Measurements from ENCODE around the gene NSRP1.

Gene NSRP1

GRCh38 chr17:30161601-30162000 lies 45.0 kb downstream of the NSRP1 start:
- H3K36me3 ChIP-seq (ENCODE audit: low read depth) = peaks cover 76% of the 10 kb centered on the region
- no peaks in the 10 kb centered on the region for H3K27me3 ChIP-seq (ENCODE audit: insufficient read depth, poor library complexity, severe bottlenecking)
- ATAC-seq (ENCODE audit: low read depth) (no peak), DNase-seq (ENCODE audit: low spot score) (no peak)
- no peak for TF ChIP-seq CTCF (IDR thresholded peaks at IDR 0.05; ENCODE audit: poor library complexity, severe bottlenecking)
- peaks cover 4% of the 10 kb centered on the region for H3K9me3 ChIP-seq (ENCODE audit: severe bottlenecking)
- no peaks in the 10 kb centered on the region for H3K4me1 ChIP-seq (ENCODE audit: insufficient read depth, poor library complexity, severe bottlenecking)
- no peak overlapping the region for H3K4me3 ChIP-seq (ENCODE audit: severe bottlenecking)
- no peak overlapping the region for H3K27ac ChIP-seq (ENCODE audit: poor library complexity, severe bottlenecking)

GRCh38 chr17:30164531-30164930 lies 47.9 kb downstream of the NSRP1 start:
- Histone ChIP-seq H3K4me3 (ENCODE audit: severe bottlenecking) (no peak overlapping the region), H3K36me3 (ENCODE audit: low read depth) (peaks cover 63% of the 10 kb centered on the region), H3K4me1 (ENCODE audit: insufficient read depth, poor library complexity, severe bottlenecking) (peaks cover 7% of the 10 kb centered on the region), H3K27me3 (ENCODE audit: insufficient read depth, poor library complexity, severe bottlenecking) (no peaks in the 10 kb centered on the region), H3K9me3 (ENCODE audit: severe bottlenecking) (no peaks in the 10 kb centered on the region), H3K27ac (ENCODE audit: poor library complexity, severe bottlenecking) (no peak overlapping the region)
- DNase-seq (ENCODE audit: low spot score) = no peak
- no peak for ATAC-seq (ENCODE audit: low read depth)
- no peak for TF ChIP-seq CTCF (IDR thresholded peaks at IDR 0.05; ENCODE audit: poor library complexity, severe bottlenecking)

DNA sequence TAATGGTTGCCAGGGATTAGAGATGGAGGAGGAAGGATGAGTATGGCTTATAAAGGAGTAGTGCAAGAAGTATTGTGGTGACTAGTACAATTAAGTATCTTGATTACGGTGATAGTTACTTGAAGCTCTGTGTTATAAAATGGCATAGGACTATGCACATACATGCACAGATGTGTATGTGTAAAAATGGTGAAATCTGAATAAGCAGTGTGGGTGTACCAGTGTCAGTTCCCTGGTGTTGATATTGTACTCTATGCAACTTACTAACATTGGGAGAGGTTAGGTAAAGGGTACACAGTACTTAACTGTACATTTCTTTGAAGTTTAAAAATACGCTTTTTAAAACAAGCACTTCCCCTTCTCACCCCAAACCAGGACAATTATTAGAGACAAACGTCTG lies 48.5 kb downstream of the NSRP1 start:
- no peak overlapping the region for H3K4me3 ChIP-seq (ENCODE audit: severe bottlenecking)
- H3K36me3 ChIP-seq (ENCODE audit: low read depth) = peaks cover 57% of the 10 kb centered on the region
- no peak for DNase-seq (ENCODE audit: low spot score)
- ATAC-seq (ENCODE audit: low read depth) = no peak
- no peaks in the 10 kb centered on the region for H3K9me3 ChIP-seq (ENCODE audit: severe bottlenecking)
- H3K27me3 ChIP-seq (ENCODE audit: insufficient read depth, poor library complexity, severe bottlenecking) = no peaks in the 10 kb centered on the region
- TF ChIP-seq CTCF (IDR thresholded peaks at IDR 0.05; ENCODE audit: poor library complexity, severe bottlenecking) = no peak
- H3K4me1 ChIP-seq (ENCODE audit: insufficient read depth, poor library complexity, severe bottlenecking) = peaks cover 11% of the 10 kb centered on the region
- no peak overlapping the region for H3K27ac ChIP-seq (ENCODE audit: poor library complexity, severe bottlenecking)

- H3K27ac ChIP-seq (ENCODE audit: poor library complexity, severe bottlenecking) = no peak overlapping the region
- no peak for ATAC-seq (ENCODE audit: low read depth)
Measured at GRCh38 chr17:30165960-30166359, 49.3 kb downstream of the NSRP1 start.

More at GRCh38 chr17:30165960-30166359, 49.3 kb downstream of the NSRP1 start:
- Histone ChIP-seq H3K27me3 (ENCODE audit: insufficient read depth, poor library complexity, severe bottlenecking) (no peaks in the 10 kb centered on the region), H3K4me3 (ENCODE audit: severe bottlenecking) (no peak overlapping the region), H3K36me3 (ENCODE audit: low read depth) (peaks cover 50% of the 10 kb centered on the region), H3K4me1 (ENCODE audit: insufficient read depth, poor library complexity, severe bottlenecking) (peaks cover 15% of the 10 kb centered on the region), H3K9me3 (ENCODE audit: severe bottlenecking) (no peaks in the 10 kb centered on the region)
- DNase-seq (ENCODE audit: low spot score) = no peak
- no peak for TF ChIP-seq CTCF (IDR thresholded peaks at IDR 0.05; ENCODE audit: poor library complexity, severe bottlenecking)
